Stimulated activated CD4-positive, alpha-beta T cell treated with anti-CD3 and anti-CD28 coated beads, Interleukin-4, amount 100 ng/mL, for 1 hour (primary cell): ENCODE results near the gene ATP10D.
"Not testable (repeated sequence)": the region's sequence is repeated elsewhere in the genome, so short reads cannot be mapped to it uniquely, and the experiment has no call there.

ENCODE experiments used
- DNase-seq: peaks from one replicate; pipeline ENCODE4 v3.0.0-alpha.2; 2020

The ATP10D gene

GRCh38 chr4:47538111-47538824, 53.2 kb downstream of the ATP10D start:
- DNase-seq: no peak

- no peak for DNase-seq
These were observed 53.7 kb downstream of the ATP10D start for GRCh38 chr4:47538825-47539154.

DNA sequence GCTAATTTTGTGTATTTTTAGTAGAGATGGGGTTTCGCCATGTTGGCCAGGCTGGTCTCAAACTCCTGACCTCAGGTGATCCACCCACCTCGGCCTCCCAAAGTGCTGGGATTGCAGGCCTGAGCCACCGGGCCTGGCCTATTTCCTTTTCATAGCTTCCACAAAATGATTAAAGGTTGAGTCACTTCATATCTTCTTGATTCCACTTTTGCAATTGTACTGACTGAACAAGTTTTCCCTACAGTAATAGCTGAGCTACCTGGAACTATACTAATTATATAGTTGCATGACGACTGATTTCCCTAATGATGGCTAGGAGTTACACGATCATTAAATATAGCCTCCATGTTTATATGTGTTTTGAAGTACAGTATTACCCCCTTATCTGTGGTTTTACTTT, 57.6 kb downstream of the ATP10D start:
- DNase-seq: not testable (repeated sequence)

- no peak for DNase-seq
These were observed 58.3 kb downstream of the ATP10D start for GRCh38 chr4:47543331-47543730.

- DNase-seq: not testable (repeated sequence)
These were observed 65.3 kb downstream of the ATP10D start for GRCh38 chr4:47550357-47550756.

GRCh38 chr4:47550899-47551548, 65.9 kb downstream of the ATP10D start:
- DNase-seq: no peak

DNA sequence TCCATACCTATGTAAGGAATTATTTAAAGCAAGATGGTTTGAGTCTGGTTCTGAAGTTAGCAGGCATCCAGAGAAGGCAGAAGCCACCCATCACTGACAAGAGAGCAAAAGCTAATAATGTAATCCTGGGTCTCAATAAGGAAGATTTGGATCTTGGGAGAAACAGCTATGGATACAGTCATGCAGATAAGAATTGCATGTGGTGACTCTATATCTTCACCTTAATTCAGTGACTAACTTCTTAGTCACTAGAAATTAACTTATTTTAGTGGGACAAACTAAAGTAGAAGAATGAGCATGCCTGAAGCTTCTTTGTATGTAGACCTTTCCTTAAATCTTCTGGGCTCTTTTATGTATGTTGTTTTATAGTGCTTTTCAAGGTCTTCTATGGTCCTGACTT, 66.6 kb downstream of the ATP10D start:
- no peak for DNase-seq

- DNase-seq: no peak
These were observed 68.5 kb downstream of the ATP10D start for GRCh38 chr4:47553329-47554125.

GRCh38 chr4:47555920-47556319, 70.8 kb downstream of the ATP10D start:
- not testable (repeated sequence) for DNase-seq

DNA sequence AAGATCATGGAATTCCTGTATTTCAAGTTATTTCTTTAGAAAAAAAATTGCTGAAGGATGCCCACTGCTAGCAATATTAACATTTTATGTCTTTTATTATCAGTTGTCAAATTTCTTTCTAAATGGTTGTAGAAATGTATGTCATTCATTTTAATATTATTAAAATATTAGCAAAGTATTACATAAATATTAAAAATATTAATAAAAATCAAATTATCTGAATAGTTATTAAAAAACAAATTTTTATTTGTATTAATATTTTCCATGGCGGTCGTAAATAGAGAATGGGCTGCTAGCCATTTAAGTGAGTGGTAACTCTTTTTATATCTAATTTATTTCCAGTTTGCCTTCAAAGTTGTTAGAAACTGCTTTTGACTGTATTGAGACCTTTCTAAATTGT, 72.2 kb downstream of the ATP10D start:
- DNase-seq: no peak

DNA sequence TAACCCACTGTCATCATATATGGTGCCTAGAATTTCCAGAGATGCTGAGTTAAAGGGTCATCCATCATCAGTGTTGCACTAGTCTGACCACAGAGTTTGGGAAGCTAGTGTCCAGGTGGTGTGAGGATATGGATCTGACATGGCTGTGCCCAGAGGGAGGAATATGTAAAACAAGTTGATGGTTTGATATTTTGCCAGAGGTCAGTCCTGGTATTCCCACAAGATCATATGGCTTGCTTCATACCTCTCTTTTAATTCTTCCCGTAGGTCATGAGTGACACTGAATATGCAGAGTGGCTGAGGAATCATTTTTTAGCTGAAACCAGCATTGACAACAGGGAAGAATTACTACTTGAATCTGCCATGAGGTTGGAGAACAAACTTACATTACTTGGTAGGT, 75.6 kb downstream of the ATP10D start:
- no peak for DNase-seq

DNA sequence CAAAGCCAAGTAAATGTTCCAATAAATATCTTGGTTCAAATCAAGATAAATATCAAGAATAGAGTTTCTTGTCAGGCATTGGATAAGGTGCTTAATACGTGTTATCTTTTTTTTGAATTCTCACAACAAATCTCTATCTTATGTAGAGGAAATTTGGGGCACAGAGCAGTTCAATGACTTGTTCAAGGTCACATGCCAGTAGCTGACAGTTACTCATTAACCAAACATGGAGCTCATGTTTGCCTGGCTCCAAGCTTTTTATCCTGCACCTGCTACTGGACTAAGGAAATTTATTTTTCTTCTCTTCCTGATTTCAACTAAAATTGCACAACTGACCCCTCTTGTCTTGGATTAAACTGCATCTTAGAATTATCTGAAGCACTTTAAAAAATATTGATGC, 76.3 kb downstream of the ATP10D start:
- no peak for DNase-seq

DNA sequence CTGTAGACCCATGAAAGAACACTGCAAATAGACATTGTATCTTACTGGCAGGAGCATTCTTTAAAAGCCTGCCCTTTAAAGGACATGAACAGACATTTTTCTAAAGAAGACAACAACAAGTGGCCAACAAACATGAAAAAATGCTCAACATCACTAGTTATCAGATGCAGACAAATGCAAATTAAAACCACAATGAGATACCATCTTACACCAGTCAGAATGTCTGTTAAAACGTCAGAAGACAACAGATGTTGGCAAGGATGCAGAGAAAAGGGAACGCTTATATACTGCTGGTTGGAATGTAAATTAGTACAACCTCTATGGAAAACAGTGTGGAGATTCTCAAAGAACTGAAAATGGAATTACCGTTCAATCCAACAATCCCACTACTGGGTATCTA, 77.2 kb downstream of the ATP10D start:
- DNase-seq: no peak

GRCh38 chr4:47566566-47566965, 81.5 kb downstream of the ATP10D start:
- no peak for DNase-seq

DNA sequence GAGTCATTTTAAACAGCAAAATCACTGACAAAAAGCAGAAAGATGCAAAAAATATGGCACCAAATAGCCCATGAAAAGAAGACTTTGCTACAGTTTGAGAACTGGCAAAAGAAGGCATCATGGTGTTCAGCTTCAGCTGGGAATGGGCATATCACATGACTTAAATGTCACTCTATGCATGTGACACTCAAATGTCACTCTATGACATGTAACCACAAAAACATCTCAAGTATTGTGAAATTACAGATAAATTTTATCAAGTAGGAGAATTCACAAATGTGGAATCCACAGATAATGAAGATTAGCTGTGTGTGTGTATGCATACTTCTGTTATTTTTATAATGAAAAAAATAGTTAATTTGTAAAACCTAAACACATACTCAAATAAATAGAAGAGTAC, 81.9 kb downstream of the ATP10D start:
- DNase-seq: no peak

GRCh38 chr4:47567511-47567910, 82.4 kb downstream of the ATP10D start:
- no peak for DNase-seq

DNA sequence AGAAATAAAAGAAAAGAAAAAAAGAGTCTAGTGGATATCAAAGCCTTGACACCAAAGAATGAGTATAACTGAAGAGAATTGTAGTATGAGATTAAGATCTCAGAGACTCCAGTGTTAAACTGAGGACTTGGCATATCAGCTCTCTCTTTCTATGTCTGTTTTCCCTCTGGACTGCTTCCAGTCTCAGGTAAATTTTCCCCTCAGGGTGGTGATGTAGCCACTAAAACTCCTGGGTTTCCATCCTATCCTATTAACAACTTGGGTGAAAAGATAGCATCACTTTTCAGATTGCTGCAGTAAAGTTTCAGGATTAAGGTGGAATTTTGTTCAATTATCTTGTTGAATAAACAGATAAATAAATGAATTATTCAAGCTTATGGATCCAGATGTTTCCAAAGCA, 85.7 kb downstream of the ATP10D start:
- no peak for DNase-seq

GRCh38 chr4:47572981-47573380, 87.9 kb downstream of the ATP10D start:
- no peak for DNase-seq

- no peak for DNase-seq
These were observed 92.9 kb downstream of the ATP10D start for GRCh38 chr4:47577779-47578553.

GRCh38 chr4:47579235-47579634, 94.2 kb downstream of the ATP10D start:
- no peak for DNase-seq

GRCh38 chr4:47590325-47590724, 105.2 kb downstream of the ATP10D start:
- DNase-seq: no peak

GRCh38 chr4:47597696-47598095, 112.6 kb downstream of the ATP10D start:
- DNase-seq: no peak

GRCh38 chr4:47598320-47598719, 113.2 kb downstream of the ATP10D start:
- DNase-seq: no peak
